ENCODE data around the gene EGFL7. TPM values are rescaled to one million over a fixed set of nuclear protein-coding genes. Genes with fewer than 3 reads are reported as not detected.
"Not testable (repeated sequence)": the region's sequence is repeated elsewhere in the genome, so short reads cannot be mapped to it uniquely, and the experiment has no call there.

EGFL7 gene
- total RNA-seq, 1 donor from 2014 or later = 12.6 TPM

- no peak for DNase-seq (ENCODE audit: low spot score in 2 of 2)
- no peak for FAIRE-seq
Measured at GRCh38 chr9:136624184-136624951, 38.3 kb upstream of the EGFL7 start.

- DNase-seq (ENCODE audit: low spot score in 2 of 2) = peak; percentile 91 to 93
- no peak for FAIRE-seq
Measured at GRCh38 chr9:136625101-136626065, 37.3 kb upstream of the EGFL7 start.

- FAIRE-seq (no peak), DNase-seq (ENCODE audit: low spot score in 2 of 2) (no peak)
Measured at GRCh38 chr9:136626066-136626725, 36.5 kb upstream of the EGFL7 start.

- no peak for DNase-seq (ENCODE audit: low spot score in 2 of 2)
- no peak for FAIRE-seq
Measured at GRCh38 chr9:136626740-136627642, 35.7 kb upstream of the EGFL7 start.

GRCh38 chr9:136627703-136628102, 35.0 kb upstream of the EGFL7 start:
- no peak for FAIRE-seq

GRCh38 chr9:136628268-136628667, 34.4 kb upstream of the EGFL7 start:
- FAIRE-seq = no peak
- DNase-seq (ENCODE audit: low spot score in 2 of 2) = no peak

More at GRCh38 chr9:136627703-136628102, 35.0 kb upstream of the EGFL7 start:
- no peak for DNase-seq (ENCODE audit: low spot score in 2 of 2)

- no peak for DNase-seq (ENCODE audit: low spot score in 2 of 2)
- no peak for FAIRE-seq
Measured at GRCh38 chr9:136629001-136629878, 33.5 kb upstream of the EGFL7 start.

- DNase-seq (ENCODE audit: low spot score in 2 of 2) (peak in 1 of 2 donors; percentile 72), FAIRE-seq (no peak)
Measured at GRCh38 chr9:136629879-136630661, 32.6 kb upstream of the EGFL7 start.

GRCh38 chr9:136630662-136630992, 32.1 kb upstream of the EGFL7 start:
- no peak for DNase-seq (ENCODE audit: low spot score in 2 of 2)
- FAIRE-seq = no peak

GRCh38 chr9:136631038-136632000, 31.4 kb upstream of the EGFL7 start:
- FAIRE-seq (no peak), DNase-seq (ENCODE audit: low spot score in 2 of 2) (peak in 1 of 2 donors; percentile 75)

- FAIRE-seq; DNase-seq (ENCODE audit: low spot score in 2 of 2): not testable (repeated sequence)
Measured at GRCh38 chr9:136632072-136632471, 30.6 kb upstream of the EGFL7 start.

GRCh38 chr9:136632491-136633106, 30.1 kb upstream of the EGFL7 start:
- not testable (repeated sequence) for DNase-seq (ENCODE audit: low spot score in 2 of 2); FAIRE-seq

GRCh38 chr9:136634904-136635303, 27.8 kb upstream of the EGFL7 start:
- no peak for FAIRE-seq

GRCh38 chr9:136640171-136641111, 22.3 kb upstream of the EGFL7 start:
- FAIRE-seq = no peak
- peak in 1 of 2 donors; percentile 22 for DNase-seq (ENCODE audit: low spot score in 2 of 2)

More at GRCh38 chr9:136634904-136635303, 27.8 kb upstream of the EGFL7 start:
- DNase-seq (ENCODE audit: low spot score in 2 of 2) = no peak

- FAIRE-seq (no peak), DNase-seq (ENCODE audit: low spot score in 2 of 2) (peak in 1 of 2 donors; percentile 24)
Measured at GRCh38 chr9:136642439-136642921, 20.2 kb upstream of the EGFL7 start.
